ENCODE data around the gene MARCKS.
"Not testable (repeated sequence)": the region's sequence is repeated elsewhere in the genome, so short reads cannot be mapped to it uniquely, and the experiment has no call there.

Gene MARCKS

GRCh38 chr6:113884011-113884410, 26.9 kb downstream of the MARCKS start:
- DNase-seq (ENCODE audit: low spot score): no peak

- DNase-seq (ENCODE audit: low spot score): no peak
Measured at GRCh38 chr6:113886512-113886911, 29.4 kb downstream of the MARCKS start.

GRCh38 chr6:113888493-113888892, 31.3 kb downstream of the MARCKS start:
- no peak for DNase-seq (ENCODE audit: low spot score)

GRCh38 chr6:113888956-113889630, 31.9 kb downstream of the MARCKS start:
- DNase-seq (ENCODE audit: low spot score): no peak

- DNase-seq (ENCODE audit: low spot score): no peak
Measured at GRCh38 chr6:113893451-113893850, 36.3 kb downstream of the MARCKS start.

- DNase-seq (ENCODE audit: low spot score): no peak
Measured at GRCh38 chr6:113893866-113894265, 36.7 kb downstream of the MARCKS start.

- DNase-seq (ENCODE audit: low spot score): no peak
Measured at GRCh38 chr6:113894712-113895674, 37.8 kb downstream of the MARCKS start.

- DNase-seq (ENCODE audit: low spot score): no peak
Measured at GRCh38 chr6:113901482-113901881, 44.3 kb downstream of the MARCKS start.

GRCh38 chr6:113903666-113904330, 46.7 kb downstream of the MARCKS start:
- no peak for DNase-seq (ENCODE audit: low spot score)

- no peak for DNase-seq (ENCODE audit: low spot score)
Measured at GRCh38 chr6:113907102-113907815, 50.1 kb downstream of the MARCKS start.

GRCh38 chr6:113908801-113909200, 51.7 kb downstream of the MARCKS start:
- DNase-seq (ENCODE audit: low spot score): no peak

GRCh38 chr6:113909224-113909856, 52.2 kb downstream of the MARCKS start:
- DNase-seq (ENCODE audit: low spot score): peak; percentile 37

- not testable (repeated sequence) for DNase-seq (ENCODE audit: low spot score)
Measured at GRCh38 chr6:113910285-113910684, 53.1 kb downstream of the MARCKS start.

Data from COLO829 (cell line).